Inflammatory macrophage treated with lipopolysaccharide for 4 hours (primary cell): ENCODE results near the gene CASP3.
"Not testable (repeated sequence)": the region's sequence is repeated elsewhere in the genome, so short reads cannot be mapped to it uniquely, and the experiment has no call there.

Source experiments
- DNase-seq: peaks from one replicate; pipeline ENCODE4 v3.0.0-alpha.2; 2020

Gene CASP3

GRCh38 chr4:184662236-184662635 lies 13.0 kb upstream of the CASP3 start:
- DNase-seq: no peak

- DNase-seq: no peak
These were observed 11.7 kb upstream of the CASP3 start for GRCh38 chr4:184660978-184661377.

DNA sequence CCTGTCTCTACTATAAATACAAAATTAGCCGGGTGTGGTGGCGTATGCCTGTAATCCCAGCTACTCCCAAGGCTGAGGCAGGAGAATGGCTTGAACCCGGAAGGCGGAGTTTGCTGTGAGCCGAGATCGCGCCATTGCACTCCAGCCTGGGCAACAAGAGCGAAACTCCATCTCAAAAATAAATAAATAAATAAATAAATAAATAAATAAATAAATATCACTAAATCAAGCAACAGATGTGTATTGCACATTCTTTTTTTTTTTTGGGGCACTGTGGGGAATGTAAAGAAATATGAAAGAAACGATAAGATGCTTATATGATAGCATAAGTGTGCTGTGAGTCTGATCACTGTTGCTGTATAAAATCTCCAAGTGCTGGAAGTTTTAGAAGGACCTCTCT lies 8.6 kb upstream of the CASP3 start:
- not testable (repeated sequence) for DNase-seq

GRCh38 chr4:184657144-184657543 lies 7.9 kb upstream of the CASP3 start:
- DNase-seq: peak; percentile 11

GRCh38 chr4:184655889-184656869 lies 6.9 kb upstream of the CASP3 start:
- no peak for DNase-seq

DNA sequence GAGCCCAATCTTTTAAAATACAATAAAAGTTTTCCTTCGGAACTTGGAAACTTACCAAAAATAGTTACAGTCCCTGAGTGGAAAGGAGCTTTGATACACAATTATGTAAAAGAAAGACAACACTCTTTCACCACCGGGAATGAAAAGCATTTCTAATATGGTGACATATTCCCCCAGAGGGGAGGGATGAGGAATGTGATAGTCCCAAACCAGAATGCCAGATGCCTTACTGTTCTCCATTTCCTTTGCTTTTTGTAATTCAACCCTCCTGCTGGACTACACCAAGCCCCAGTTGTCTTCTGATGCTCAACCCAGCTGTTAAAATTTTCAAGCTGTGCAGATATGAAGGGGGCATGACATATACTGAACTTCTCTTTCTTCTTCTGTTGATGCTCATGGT lies 4.4 kb upstream of the CASP3 start:
- no peak for DNase-seq

DNA sequence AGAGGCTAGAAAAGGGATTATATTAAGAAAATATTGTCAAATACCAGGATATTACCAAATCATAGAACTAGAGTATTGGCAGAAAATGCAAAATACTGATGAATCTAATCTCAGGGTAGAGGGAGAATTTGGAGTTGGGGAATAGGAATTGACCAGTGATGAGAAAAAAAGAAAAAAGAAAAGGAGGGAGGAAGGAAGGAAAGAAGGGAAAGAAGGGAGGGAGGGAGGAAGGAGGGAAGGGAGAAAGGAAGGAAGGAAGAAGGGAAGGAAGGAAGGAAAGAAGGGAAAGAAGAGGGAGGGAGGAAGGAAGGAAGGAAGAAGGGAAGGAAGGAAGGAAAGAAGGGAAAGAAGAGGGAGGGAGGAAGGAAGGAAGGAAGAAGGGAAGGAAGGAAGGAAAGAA lies 3.4 kb upstream of the CASP3 start:
- not testable (repeated sequence) for DNase-seq

DNA sequence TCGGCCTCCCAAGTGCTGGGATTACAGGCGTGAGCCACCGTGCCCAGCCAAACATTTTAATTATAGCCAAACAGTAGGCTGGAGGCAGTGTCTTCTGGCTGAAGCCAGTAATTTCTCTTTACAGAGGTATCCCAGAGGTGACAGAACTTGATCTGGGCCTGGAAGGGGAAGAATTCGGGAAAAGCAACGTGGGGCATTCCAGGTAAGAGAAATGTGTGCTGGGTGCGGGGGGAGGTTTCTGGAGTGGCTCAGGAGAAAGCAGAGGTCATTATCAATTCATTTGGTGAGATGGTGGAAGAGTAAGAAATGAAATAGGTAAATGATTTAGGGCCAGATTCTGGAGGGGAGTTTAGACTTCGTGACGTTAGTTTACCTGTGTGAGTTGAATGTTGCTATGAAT lies 2.7 kb upstream of the CASP3 start:
- no peak for DNase-seq

DNA sequence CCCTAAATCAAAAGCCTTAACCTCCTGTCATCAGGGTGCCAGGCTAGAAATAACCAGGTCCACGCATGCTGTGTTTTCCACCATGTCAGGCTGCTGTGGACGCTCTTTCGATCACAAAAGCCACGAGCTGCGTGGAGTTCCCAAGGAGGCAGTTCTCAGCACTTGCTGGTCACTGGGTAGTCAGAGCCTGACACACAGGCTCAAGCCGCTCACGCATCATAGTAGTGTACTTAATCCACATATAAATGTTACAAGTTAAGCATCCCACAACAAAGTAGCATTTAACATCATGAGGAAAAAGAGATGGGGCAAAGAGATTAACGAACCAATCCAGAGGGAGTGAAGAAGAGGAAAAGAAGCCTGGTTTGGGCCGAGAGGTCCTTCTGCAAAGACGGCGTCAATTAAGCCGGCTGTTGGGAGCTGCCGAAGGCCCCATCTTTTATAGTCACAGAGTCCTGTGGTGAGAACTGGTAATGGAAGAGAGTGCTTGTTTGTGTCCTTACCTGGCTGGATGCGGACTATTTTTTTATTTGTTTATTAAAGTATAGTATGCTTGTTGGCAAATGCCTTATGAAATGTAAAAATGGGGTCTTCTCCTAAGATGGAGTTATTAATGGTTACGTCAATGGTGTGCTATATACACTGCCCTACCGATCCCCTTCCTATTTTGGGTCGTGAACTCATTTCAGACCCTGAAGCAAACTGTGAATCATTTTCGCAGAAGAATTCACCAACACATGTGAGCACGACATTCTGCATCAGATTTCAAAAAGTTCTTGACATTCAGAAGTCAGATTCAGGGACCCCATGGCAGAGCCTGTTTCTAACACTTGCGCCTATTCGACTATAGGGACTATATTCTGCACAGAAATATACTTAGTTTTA lies 966 bp upstream of the CASP3 start:
- DNase-seq: peak; percentile 59

DNA sequence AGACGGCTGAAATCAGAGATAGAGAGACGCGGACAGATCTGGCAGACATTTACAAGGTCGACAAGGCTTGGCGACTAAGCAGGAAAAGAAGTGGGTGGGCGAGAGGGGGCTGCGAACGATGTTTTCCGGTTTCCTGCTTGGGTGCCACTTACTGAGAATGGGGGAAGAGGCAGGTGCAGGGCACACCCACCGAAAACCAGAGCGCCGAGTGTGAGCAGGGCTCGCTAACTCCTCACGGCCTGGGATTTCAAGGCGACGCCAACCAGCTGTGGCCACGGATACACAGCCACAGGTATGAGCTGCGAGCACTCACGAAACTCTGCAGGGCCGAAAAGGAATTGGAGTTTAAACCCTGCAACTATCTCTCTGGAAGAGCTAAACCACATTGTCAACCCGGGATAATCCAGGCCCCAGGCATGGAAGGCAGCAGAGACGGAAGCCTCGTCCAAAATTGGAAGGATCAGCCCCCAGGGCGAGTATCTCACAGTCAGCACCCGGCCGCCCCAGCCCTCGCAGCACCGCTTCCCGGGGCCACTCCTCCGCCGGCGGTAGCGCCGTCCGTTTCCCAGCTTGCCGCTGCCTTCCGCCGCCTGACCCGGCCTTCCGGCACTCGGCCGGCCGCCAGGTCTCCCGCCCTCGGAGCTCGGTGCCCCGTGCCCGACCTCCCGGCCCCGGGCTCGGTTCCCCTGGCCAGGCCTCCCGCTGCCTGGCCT lies 778 bp downstream of the CASP3 start:
- DNase-seq: peak; percentile 42

DNA sequence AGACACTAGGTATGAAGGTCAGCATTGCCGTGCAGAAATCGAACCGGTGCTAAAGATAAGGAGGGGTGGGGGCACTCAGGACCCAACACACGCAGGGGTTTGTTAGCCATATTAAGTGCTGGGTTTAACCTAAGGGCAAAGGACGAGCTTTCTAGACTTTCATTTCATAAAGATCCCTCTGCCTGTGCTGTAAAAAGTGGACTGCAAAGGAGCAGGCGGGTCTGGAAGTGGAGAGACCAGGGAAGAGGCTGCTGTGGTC lies 1.3 kb downstream of the CASP3 start:
- DNase-seq: no peak

GRCh38 chr4:184647266-184648053 lies 1.8 kb downstream of the CASP3 start:
- no peak for DNase-seq

DNA sequence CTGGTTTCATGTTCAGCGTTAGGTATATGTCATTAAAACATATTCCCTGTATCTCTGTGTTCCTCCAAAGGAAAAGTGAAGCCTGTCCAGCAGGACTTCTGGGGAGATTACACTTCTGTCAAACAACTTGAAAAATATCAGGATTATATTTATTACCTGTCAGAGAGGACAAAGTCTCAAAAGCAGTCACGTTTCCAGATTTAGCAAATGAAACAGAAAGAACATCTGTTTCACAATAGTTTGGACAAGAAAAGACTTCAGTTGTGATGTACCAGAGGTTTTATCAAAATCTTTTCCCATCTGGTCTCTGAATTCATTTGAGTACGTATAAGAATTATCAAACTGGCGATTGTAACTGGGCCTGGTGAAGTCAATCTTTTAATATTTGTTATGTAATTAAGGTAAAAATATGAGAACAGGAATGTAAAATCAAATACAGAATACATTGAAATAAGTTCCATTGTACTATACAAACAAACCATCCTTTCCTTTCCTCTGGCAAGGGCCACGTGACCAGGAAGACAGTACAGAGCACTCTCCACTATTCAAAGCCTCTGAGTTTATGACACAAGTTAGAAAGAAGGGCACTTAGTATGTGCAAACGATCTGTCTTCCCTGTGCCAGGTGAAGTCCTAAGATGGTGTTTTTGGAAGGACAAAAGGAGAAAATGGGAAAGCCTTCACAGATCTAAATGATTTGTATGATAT lies 3.2 kb downstream of the CASP3 start:
- no peak for DNase-seq

- DNase-seq: no peak
These were observed 4.5 kb downstream of the CASP3 start for GRCh38 chr4:184644553-184645307.

DNA sequence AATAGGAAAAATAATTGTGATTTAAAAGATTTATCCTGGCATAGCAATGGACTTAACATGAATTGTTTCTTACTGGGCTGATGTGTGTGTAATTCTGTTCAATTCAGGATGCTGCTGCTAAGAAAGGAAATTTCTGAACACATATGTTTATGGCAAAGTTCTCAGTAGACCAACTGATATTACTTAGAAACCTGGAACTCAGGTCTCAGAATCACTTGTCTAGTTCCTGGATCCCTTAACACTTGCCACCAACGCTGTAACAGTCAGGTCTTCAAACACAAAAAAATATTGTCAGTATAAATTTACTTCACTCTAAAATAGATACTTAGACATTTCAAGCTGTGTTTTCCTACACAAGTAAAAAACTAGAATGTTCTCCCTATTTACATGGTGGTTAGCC lies 5.5 kb downstream of the CASP3 start:
- DNase-seq: no peak

DNA sequence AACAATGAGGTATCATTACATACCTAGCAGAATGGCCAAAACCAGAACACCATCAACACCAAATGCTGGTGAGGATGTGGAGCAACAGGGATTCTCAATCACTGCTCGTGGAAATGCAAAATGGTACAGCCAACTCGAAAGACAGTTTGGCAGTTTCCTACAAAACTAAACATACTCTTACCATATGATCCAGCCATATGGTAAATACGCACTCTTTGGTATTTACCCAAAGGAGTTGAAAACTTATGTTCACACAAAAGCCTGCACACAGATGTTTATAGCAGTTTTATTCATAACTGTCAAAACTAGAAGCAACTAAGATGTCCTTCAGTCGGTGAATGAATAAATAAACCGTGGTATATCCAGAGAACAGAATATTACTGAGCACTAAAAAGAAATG lies 7.8 kb downstream of the CASP3 start:
- no peak for DNase-seq

GRCh38 chr4:184641022-184641421 lies 8.2 kb downstream of the CASP3 start:
- no peak for DNase-seq

GRCh38 chr4:184636897-184637296 lies 12.3 kb downstream of the CASP3 start:
- no peak for DNase-seq

DNA sequence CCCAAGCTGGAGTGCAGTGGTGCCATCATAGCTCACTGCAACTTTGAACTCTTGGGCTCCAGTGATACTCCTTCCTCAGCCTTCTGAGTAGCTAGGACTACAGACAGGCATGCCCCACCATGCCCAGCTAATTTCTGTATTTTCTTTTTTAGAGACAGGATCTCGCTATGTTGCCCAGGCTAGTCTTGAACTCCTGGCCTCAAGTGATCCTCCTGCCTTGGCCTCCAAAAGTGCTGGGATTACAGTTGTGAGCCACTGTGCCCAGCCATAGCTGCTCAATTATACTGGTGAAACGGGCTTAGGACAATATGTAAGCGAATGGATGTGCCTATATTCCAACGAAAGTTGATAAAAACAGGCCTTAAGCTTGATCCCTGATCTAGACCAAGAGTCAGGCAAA lies 13.1 kb downstream of the CASP3 start:
- DNase-seq: no peak

DNA sequence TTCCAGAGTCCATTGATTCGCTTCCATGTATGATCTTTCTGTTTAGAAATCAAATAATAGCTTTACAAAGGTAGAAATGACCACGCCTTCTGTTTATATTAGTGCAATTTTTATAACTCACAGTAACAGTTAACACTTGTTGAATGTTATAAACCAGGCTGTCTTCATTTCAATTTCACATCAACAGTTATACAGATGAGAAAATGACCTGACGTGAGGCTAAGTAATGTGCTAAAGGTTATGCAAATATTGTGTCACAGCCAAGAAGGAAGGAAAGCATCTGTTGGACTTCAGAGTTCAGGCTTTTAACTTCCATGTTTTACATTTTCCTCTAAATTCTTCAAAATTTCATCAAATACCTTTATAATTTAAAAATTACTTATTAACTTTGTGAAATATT lies 13.9 kb downstream of the CASP3 start:
- DNase-seq: no peak

GRCh38 chr4:184632842-184633241 lies 16.4 kb downstream of the CASP3 start:
- DNase-seq: no peak
